Heart left ventricle (tissue), 16 donors: ENCODE data around the gene ALK. TPM values are rescaled to one million over a fixed set of nuclear protein-coding genes. Genes with fewer than 3 reads are reported as not detected.
A peak's percentile ranks its signal among the peaks of the same experiment; 100 is the strongest.

Experiments
- ATAC-seq, 4 donors: fragments of 200-7000 bp; cut with Tn5 transposase; one replicate each; pipeline ENCODE4 v1.9.1; 2020 to 2022; ENCODE audit warnings: moderate library complexity in 4 of 4, mild to moderate bottlenecking in 3 of 4, moderate number of reproducible peaks in 1 of 4
- DNase-seq, 5 donors: peaks; one replicate each; pipeline ENCODE4 v3.0.0-alpha.2; 2020
- H3K27ac ChIP-seq, 12 donors: fragments of 200-600 bp; sonication (generic) in 4 of 12; one replicate each; pipeline versions ENCODE4 v1.5.0 to v1.8.0; 2016 to 2022; ENCODE audit warnings: mild to moderate bottlenecking in 2 of 12
- H3K27me3 ChIP-seq, 9 donors: fragments of 200-600 bp; sonication (generic) in 2 of 9; one replicate each; pipeline versions ENCODE4 v1.5.1 to v1.8.0; 2016 to 2022; ENCODE audit warnings: mild to moderate bottlenecking in 3 of 9
- H3K36me3 ChIP-seq, 9 donors: fragments of 200-600 bp; sonication (generic) in 2 of 9; one replicate each; pipeline versions ENCODE4 v1.5.0 to v1.8.0; 2018 to 2022; ENCODE audit warnings: mild to moderate bottlenecking in 2 of 9
- H3K4me1 ChIP-seq, 12 donors: fragments of 200-600 bp; sonication (generic) in 4 of 12; one replicate each; pipeline versions ENCODE4 v1.5.0 to v1.8.0; 2016 to 2022; ENCODE audit warnings: mild to moderate bottlenecking in 3 of 12
- H3K4me3 ChIP-seq, 12 donors: fragments of 200-600 bp; sonication (generic) in 4 of 12; one replicate each; pipeline versions ENCODE4 v1.5.0 to v1.8.0; 2017 to 2022; ENCODE audit warnings: mild to moderate bottlenecking in 9 of 12, moderate library complexity in 4 of 12
- H3K9me3 ChIP-seq, 12 donors: fragments of 200-600 bp; sonication (generic) in 4 of 12; one replicate each; pipeline versions ENCODE4 v1.5.0 to v1.8.0; 2016 to 2022; ENCODE audit warnings: mild to moderate bottlenecking in 1 of 12
- POLR2A ChIP-seq, 2 donors: fragments of 450-650 bp; IDR thresholded peaks; one replicate each; pipeline ENCODE4 v1.6.1; 2017; ENCODE audit warnings: antibody characterized with exemption in 2 of 2, mild to moderate bottlenecking in 2 of 2, moderate library complexity in 2 of 2
- WGBS, 4 donors: extraction: QIAGEN DNeasy Blood & Tissue Kit in 2 of 4; methylation state at CpG; one replicate each; pipeline versions ENCODE4 v1.1.5 to v1.1.7; 2013 to 2018; 5-methylcytosine and 5-hydroxymethylcytosine counted together
- intact Hi-C, 10 donors: fragments of 100-400 bp; cut with DNase I; formaldehyde crosslinking; loops; one replicate each; pipeline versions ENCODE4 v1.11.1 to v1.14.2; 2022
- polyA plus RNA-seq, 2 donors: library from polyadenylated mRNA; stranded (reverse); fragments of 200-250 nt; gene quantifications; one replicate each; pipeline ENCODE4 v1.2.3, GENCODE V29; 2013
- total RNA-seq, 9 donors: library from RNA; depleted of rRNA in 2 of 9; stranded (reverse); fragments of >200 nt in 2 of 9; fragmentation: NEBNext Ultra II Directional in 3 of 9; extraction: Animal tissue kit (Norgen Biotek cat#: 25700) in 3 of 9; gene quantifications; one replicate each; pipeline versions ENCODE4 v1.1.0 to v1.2.4, GENCODE V29; 2016 to 2023
- TF ChIP-seq, protein P1 (sequence below), 12 donors: fragments of 200-600 bp; sonication (generic) in 4 of 12; IDR thresholded peaks; one replicate each; pipeline versions ENCODE4 v1.5.0 to v1.8.0; 2018 to 2022; ENCODE audit warnings: antibody characterized with exemption in 12 of 12, mild to moderate bottlenecking in 5 of 12
- donor health status: ischemic (EF 13 %, LVEDD 7.1; RV severe dilation, severe dysfunction).
- donor health status: healthy with polysubstance abuse.
- donor health status: DM: no; HTN: yes; CAD: no.
- donor health status: DM: no; HTN: no; CAD: no.
- donor health status: ischemic (EF 25% LVEDD 6.9; RV normal size, moderate dysfunction).
- donor health status: ischemic (EF 25% LVEDD 5.7; RV mildly dilated, moderate dysfunction).
- donor health status: healthy.
- donor health status: DM: yes; HTN: yes; CAD: no.
- donor health status: ischemic (EF 35%, LVEDD 5.7; RV mildly dilated, moderate dysfunction).
- donor health status: nonischemic (EF 11% LVEDD 7.7; RV severe dilation, severe dysfunction).
- donor health status: DM: yes; HTN: yes; CAD: no.
- donor health status: PGD.
- donor health status: ischemic (EF 29% LVEDD 5.4; RV normal size, mild dysfunction).
- donor health status: nonischemic (EF 23%, LVEDD 6.1; RV moderate dilation, normal function).

ALK gene
- total and polyA plus RNA-seq, 11 donors: 0.05 to 0.50 (median 0.13) TPM; not detected in 5

DNA sequence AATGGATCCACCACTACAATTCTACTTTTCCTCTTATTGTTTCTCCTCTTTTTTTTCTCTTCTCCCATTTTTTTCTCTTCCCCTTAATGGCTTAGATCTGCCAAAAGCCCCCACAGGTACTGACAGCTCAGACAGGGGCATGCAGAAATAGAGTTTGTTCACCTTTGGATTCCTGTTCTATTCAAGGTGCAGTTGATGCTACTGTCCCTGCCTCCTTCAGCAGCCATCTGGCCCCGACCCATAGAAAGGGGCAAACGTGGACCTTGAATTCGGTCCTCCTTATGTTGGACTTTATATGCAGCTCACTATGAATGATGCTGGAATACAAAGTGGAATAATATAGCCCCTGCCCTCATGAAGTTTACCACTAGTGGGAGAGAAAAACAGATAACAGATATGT, 27.7 kb upstream of the ALK start:
- peaks cover 0 to 8% (median 0%) of the 10 kb centered on the region in 12 donors for H3K4me1 ChIP-seq
- DNase-seq (no peak), ATAC-seq (no peak)
- H3K4me3 ChIP-seq: no peak overlapping the region
- intact Hi-C loops: no loop called here
- no peaks in the 10 kb centered on the region for H3K9me3 ChIP-seq
- TF ChIP-seq, protein P1, sequence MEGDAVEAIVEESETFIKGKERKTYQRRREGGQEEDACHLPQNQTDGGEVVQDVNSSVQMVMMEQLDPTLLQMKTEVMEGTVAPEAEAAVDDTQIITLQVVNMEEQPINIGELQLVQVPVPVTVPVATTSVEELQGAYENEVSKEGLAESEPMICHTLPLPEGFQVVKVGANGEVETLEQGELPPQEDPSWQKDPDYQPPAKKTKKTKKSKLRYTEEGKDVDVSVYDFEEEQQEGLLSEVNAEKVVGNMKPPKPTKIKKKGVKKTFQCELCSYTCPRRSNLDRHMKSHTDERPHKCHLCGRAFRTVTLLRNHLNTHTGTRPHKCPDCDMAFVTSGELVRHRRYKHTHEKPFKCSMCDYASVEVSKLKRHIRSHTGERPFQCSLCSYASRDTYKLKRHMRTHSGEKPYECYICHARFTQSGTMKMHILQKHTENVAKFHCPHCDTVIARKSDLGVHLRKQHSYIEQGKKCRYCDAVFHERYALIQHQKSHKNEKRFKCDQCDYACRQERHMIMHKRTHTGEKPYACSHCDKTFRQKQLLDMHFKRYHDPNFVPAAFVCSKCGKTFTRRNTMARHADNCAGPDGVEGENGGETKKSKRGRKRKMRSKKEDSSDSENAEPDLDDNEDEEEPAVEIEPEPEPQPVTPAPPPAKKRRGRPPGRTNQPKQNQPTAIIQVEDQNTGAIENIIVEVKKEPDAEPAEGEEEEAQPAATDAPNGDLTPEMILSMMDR (IDR thresholded peaks at IDR 0.05): no peak
- TF ChIP-seq POLR2A (IDR thresholded peaks at IDR 0.05): no peak
- H3K27ac ChIP-seq: no peak overlapping the region
- 72 to 86% (median 81%) methylated on average over 3 of the region's 3 CpGs for WGBS, 4 donors
- H3K36me3 ChIP-seq: no peaks in the 10 kb centered on the region
- H3K27me3 ChIP-seq: no peaks in the 10 kb centered on the region

DNA sequence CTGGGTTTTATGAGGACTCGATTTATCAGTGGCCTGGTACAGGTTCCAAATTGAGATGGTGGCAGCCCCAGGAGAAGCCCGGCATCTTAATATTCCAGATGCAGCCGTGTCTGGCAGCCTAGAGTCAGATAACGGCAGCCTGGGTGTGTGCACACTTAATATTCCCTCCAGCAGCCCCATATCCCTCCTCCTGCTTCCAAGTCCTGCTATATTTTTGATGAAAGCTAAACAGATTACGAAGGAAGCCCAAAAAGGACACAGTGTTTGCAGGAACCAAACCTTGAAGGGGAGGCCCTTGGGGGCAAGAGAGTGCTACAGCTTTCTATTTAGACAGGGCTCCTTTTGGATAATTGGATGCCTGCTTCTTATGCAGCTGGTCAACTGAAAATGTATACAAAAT, 25.1 kb upstream of the ALK start:
- no peaks in the 10 kb centered on the region for H3K36me3 ChIP-seq
- TF ChIP-seq, protein P1 (IDR thresholded peaks at IDR 0.05): no peak
- no peak for TF ChIP-seq POLR2A (IDR thresholded peaks at IDR 0.05)
- no peak overlapping the region for H3K27ac ChIP-seq
- no peaks in the 10 kb centered on the region for H3K27me3 ChIP-seq
- ATAC-seq (no peak), DNase-seq (no peak)
- H3K4me3 ChIP-seq: no peak overlapping the region
- no peaks in the 10 kb centered on the region for H3K9me3 ChIP-seq
- intact Hi-C loops: no loop called here
- WGBS, 4 donors: 49 to 61% (median 56%) methylated on average over 5 of the region's 5 CpGs
- H3K4me1 ChIP-seq: peaks cover 0 to 3% (median 0%) of the 10 kb centered on the region in 12 donors

DNA sequence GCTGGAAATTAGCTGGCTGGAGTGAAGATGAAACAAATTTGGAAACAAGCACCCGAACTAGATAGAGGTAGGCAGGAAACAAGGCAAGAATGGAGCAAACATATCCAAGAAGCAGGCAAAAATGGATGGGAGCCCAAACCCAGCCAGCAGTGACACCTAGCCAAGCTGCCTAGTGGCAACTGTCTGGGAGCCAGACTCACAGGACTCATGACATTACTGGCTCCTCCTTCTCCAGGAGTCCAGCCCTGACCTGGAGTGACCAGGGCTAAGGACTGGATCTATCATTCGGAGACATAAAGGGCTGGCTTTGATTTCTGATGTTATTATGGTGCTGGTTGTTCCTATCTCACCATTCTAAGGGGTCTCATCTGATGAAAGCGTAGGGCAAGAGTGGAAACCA, 21.3 kb upstream of the ALK start:
- peaks cover 0 to 4% (median 0%) of the 10 kb centered on the region in 12 donors for H3K4me1 ChIP-seq
- TF ChIP-seq, protein P1 (IDR thresholded peaks at IDR 0.05): no peak
- no peak for TF ChIP-seq POLR2A (IDR thresholded peaks at IDR 0.05)

DNA sequence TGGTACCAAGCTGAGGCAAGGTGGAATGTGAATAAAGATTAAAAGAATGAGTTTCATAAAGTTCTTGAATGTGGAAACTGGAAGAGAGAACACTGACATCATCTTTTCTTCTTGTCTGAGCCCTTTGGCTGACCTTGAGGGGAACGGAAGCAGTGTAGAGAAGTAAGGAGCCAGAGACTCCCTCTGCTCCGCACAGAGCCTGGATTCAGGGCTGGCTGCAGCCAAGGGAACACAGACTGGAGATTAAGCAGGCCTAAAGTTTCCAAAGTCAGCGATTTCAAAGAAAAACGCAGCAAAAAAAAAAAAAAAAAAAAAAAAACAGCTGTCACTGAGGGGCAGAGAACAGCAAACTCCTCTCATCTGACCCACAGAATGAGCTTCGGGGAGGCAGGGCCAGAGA, 19.3 kb upstream of the ALK start:
- ATAC-seq (peak; percentile 83 to 94 (median 90)), DNase-seq (peak; percentile 36 to 60 (median 44))
- no peak for TF ChIP-seq POLR2A (IDR thresholded peaks at IDR 0.05)
- TF ChIP-seq, protein P1 (IDR thresholded peaks at IDR 0.05): no peak
- no peaks in the 10 kb centered on the region for H3K9me3 ChIP-seq
- intact Hi-C loops: no loop called here
- H3K36me3 ChIP-seq: no peaks in the 10 kb centered on the region
- peaks cover 0 to 4% (median 0%) of the 10 kb centered on the region in 12 donors for H3K4me1 ChIP-seq
- H3K4me3 ChIP-seq: no peak overlapping the region
- H3K27ac ChIP-seq: peak overlapping the region in 1 of 12 donors; percentile 19
- H3K27me3 ChIP-seq: peaks cover 0 to 2% (median 0%) of the 10 kb centered on the region in 9 donors
- WGBS, 4 donors: 21 to 46% (median 33%) methylated on average over 5 of the region's 5 CpGs

More for the DNA sequence above, 21.3 kb upstream of the ALK start:
- H3K9me3 ChIP-seq: no peaks in the 10 kb centered on the region
- WGBS, 4 donors: 58 to 77% (median 72%) methylated on average over 3 of the region's 3 CpGs
- H3K27ac ChIP-seq: no peak overlapping the region
- no peaks in the 10 kb centered on the region for H3K27me3 ChIP-seq
- H3K36me3 ChIP-seq: no peaks in the 10 kb centered on the region
- DNase-seq (no peak), ATAC-seq (no peak)
- H3K4me3 ChIP-seq: no peak overlapping the region
- intact Hi-C loops: no loop called here
